NCI-H2029 (cell line): ENCODE measurements around the gene ZNF608.

ENCODE experiments used
- DNase-seq: peaks from one replicate; lab custom pipeline; 2025; lab: John Stamatoyannopoulos, UW

The ZNF608 gene

DNA sequence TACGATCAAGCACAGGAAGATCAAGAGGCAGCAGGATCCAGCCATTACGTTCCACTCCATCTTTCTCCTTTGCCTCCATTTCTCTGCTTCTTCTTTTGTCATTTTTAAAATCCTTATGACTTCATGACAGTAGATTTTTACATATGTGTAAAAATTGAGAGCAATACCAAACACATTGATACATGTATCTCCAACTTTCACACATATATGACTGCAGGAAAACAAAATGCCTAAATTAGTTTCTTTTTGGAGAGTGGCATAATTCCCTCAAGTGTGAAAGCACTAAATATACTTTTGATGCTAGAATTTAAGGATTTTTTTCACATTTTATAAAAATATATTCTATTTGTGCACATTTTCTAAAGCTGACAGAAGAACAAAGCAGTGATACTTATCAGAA, 8.6 kb upstream of the ZNF608 start:
- no peak for DNase-seq

DNA sequence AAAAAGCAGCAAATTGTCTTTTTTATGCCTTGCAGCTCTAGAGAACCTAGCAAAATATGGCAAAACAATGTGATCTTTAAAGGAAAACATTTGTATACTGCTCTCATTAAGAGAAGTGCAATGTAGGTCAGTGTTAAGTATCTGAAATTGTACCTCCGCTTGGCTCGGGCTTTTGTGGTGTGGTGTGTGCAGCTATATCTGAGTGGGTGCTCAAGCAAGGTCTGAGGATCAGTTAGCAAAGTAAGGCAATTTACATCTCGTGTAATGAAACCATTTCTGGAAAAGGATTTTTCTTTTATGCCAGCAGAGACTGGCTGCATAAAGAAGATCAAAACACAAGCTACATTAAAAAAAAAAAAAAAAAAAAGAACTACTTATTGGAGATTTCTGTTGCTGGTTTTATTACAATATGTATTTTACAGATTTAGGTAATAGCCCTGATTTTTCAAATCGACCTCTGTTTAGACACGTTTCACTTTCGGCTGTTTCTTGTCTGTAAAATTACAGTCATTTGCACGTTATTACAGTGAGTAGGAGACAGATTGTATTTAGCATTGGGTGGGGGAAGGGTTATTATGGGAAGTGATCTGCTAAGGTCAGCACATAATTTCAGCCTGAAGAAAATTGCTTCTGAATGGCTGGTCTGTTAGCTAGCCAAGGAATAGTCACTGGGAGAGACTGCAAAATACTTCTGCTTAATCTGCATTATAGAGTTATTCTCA, 7.9 kb upstream of the ZNF608 start:
- peak; percentile 37 for DNase-seq

DNA sequence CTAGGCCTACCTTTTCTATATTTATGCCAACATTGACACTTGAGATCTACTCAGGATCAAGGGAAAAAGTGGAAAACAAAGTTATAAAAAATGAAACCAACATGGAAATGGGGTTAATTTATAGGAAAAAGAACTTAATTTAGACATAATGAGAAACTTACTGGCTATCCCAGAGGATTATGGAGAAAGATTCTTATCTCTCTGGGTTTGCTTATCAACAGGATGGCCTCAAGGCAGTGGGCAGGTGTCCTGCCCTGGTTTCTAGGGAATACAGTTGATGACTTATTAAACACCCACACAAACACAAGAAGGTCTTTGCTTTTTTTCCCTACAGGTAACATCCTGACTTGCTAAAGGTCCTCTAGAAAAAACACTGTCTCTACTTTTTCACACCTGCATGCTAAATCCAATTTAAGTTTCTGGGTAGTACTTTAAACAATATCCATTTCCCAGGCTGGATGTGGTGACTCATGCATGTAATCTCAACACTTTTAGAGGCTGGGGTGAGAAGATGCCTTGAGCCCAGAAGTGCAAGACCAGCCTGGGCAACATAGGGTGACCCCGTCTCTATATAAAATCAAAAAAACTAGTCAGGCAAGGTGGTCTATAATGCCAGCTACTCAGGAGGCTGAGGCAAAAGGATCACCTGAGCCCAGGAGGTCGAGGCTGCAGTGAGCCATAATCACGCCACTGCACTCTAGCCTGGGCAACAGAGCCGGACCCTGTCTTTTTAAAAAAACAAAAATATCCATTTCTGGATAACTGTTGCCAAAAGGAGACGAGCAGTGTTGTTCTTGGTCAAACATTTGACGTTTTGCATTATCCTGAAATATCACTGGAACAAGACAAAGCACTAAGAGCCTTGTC, 6.6 kb upstream of the ZNF608 start:
- no peak for DNase-seq

DNA sequence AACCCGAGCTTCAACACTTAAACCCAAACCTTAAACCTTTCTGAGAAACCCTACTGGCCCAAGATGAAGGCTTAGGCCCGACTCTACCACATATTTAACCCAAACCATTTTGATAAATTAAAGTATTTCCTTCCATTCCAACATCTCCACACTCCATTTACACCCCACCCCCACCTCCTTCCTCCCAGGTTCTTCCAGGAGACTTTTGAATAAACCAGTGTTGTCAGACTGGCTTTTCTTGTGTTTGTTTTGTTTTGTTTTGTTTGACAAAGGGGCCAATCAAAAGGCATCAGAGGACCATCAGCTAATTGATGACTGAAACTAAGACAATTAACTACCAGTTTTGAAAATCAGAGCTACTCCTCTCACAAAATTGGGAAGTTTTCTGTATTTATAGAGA, 4.6 kb upstream of the ZNF608 start:
- no peak for DNase-seq

DNA sequence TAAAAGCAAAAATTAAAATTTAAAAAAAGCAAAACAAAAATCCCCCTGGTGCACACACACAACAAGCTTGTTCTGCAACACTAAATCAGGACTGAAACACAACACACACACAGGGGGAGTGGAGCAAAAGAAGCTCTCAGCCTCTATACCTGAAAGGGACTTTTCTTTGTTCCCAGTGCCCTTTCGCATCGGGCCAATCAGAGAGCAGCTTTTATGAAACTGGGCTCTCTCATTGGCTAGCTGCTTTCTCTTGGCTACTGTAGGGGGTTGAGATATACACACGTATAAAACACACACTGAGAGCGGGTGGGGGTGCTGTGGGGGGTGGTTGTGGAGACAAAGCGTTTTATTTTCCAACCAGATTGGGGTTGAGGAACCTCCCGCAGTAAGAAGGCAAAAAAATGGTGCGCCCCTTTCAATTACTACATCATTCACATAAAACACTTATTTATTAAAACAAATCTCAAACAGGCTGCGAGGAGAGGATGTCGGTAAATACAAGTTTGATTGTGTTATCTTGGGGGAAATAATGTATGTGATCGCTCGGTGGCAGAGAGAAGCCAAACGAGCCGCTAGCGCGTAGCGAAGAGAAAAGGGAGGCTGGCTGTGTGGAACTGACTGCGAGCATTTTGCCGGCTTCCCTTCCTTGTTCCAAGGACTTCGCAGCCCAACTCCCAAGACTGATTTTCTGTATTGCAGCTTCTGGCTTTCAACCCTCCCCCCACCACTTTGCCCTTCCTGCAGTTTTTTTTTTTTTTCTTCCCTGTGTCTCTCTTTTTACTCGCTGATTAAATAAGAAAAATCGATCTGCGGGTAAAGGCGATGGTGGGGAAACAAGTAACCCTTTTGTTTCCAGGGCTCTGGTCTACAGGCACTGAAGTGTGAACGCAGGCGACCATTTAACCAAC, 2.5 kb upstream of the ZNF608 start:
- DNase-seq, result peak; percentile 95

DNA sequence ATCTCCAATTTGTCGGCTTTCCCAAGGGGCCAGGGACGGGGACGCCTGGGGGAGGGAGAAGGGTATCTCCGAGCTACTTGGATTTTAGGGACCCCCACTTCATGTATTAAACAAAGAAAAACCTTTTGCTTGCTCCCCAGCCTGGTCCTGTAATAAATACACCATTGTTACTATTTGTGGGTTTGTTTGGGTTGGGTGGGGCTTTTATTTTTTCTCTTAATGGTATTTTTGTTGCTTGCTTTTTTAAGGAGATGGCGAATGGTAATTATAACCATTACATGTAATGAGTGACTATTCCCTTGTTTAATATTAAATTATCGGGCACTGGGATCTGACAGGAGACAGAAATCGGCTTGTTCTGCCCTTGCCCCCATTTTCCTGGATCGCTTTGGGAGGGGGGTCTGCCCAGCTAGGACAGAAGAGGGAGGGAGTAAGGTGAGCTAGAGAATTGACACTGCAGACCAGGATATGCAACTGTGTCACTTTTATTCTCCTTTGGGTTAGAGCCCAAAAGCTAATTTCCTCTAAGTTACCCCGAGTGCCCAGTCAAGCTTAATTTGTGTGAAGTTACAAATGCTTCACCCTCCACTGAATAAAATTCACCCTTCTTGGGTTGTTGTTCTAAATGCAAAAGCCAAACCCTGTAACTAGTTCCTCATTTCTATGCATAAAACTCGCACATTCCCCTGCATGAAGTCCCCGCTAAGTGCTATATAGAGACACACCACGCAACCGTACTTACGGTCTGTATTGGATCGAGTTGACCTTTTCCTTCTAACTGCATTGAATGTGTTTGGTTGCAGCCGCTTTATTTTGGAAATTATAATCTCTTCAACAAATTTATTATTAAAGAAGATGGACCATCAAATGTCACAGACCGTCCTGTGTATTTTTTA, 1.6 kb upstream of the ZNF608 start:
- no peak for DNase-seq

DNA sequence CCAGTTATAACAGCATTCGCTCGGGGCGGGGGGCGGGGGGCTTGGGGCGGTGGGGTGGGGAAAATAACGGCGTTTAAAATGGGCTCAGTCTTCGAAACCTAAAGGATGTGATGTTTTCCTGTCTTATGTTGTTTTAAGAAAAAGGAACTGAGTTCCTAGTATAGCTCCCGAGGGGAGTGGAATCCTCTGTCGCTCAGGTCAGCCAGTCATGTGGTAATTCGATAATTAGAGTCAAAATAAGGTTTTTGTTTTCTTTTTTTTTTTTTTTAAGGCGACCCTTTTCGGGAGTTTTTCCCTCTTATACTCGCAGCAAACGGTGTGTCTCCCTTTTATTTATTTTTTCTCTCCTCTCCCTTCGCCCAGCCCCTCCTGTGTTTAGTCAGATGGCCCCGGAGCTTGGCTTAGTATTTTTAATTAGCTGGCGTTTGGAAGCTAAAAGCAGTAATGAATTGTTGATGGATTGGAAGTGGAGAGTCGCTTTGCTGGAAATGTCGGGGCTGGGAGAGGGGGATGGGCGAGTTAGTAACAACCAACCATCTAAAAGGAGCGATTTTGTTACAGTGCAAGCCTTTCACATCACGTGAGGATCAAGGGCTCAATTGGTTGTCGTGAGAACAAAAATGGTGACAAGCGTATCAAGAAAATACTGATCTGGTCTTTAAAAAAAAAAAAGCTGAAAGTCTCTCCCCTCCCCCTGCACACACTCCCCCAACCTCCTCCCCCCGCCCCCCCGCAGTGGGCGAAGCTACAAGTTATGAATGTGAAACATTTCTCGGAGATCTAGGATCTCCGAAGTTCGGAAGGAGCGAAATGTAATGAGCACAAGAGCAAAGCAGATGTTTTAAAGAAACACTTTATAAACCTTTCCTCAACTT, 714 bp upstream of the ZNF608 start:
- DNase-seq, result peak; percentile 93

DNA sequence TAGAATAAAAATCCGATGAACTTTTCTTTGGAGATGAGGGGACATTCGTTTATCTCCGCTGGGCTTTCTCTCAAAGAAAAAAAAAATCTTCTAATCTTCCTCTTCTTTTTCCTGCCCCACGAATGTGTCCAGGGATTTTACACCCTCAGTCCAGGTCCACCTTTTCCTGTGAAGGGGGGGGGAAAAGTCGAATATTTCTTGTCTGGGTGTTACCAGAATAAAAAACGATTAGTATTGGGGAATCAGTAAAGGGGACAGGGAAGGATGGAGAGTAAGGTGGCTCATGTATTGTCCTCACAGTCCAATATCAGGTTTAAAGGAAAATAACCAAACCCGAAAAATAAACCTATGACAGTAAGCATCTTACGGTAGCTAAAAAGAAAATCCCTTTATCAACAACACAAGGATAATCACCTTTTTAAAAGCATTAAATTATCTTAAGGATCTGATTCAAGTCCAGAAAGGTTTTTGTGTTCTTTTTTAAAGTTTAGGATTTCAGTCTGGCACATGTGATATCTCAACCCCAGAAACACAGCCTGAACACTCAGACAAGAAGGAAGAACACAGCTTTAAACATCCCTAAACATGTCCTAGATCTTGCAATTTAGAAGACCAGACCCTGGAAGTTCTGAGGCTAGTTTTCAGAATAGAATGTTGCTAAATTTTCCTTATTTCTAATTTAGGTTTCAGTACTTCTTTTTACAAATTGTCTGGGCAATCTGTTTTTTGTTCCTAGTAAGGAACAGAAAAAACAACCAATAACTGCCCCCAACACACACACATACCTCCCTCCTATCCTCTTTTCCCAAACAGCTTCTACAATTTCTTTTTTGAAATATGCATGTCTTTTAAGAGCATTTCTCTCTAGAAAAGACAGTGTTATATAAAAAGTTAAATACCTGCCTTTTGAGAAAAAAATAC, 1.2 kb downstream of the ZNF608 start:
- no peak for DNase-seq

DNA sequence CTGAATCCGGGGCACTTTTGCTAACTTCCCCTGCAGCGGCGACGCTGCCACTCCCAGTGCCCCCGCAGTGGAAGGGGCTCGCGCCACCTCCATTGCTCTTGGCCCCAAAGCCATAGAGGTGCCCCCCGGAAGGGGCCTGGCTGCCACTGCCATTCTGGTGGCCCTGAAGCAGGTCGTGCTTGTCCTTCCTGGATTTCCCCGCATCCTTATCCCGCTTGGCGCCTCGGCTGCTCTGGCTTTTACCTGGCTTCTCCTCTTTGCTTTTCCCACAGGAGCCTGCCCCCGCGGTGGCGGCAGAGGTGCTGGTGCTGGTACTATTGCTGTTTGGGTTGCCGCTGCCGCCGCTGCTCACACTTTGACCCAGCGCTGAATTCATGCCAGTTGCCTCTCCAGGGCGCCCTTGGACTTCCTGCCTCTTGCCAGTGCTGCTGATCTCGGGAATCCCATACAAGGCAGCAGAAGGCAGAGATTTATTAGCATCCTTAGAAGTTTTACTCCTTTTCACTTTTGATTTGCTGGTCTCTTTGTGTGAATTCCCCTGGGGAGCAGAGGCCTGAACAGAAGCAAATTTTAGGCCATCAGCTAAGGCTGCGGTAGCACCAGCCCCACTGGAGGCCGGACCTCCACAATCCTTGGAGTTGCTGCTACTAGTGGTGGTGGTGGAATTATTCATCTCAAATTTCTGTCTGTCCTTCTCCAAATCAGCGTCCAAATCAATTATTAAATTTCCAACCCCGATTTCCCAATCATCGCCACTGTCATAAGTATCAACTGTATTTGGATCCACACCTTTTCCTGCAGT, 2.1 kb downstream of the ZNF608 start:
- DNase-seq, result no peak

DNA sequence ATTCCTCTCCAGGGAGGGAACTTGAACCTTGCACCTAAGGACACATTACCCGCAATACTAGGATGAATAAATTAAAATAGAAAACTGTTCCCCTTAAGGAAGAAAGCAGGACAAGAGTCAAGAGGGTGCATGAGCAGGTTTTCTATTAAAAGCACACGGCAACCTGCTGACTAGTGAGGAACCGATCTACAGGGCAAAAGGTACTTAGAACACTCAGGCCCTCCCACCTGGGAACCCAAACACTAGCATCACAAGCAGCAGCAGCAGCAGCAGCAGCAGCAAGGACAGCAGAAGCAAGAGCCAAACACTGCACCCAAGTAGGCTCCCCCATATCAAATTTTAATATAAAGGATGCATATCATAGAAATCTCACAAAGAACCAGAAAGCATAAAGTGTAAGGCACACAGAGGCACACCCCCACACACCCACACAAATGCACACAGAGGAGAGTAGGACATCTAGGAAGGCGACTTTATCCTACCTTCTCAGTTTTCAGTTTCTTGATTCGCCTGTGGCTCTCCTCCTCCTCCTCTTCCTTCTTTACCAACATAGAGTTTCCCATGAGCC, 2.8 kb downstream of the ZNF608 start:
- DNase-seq, result no peak

DNA sequence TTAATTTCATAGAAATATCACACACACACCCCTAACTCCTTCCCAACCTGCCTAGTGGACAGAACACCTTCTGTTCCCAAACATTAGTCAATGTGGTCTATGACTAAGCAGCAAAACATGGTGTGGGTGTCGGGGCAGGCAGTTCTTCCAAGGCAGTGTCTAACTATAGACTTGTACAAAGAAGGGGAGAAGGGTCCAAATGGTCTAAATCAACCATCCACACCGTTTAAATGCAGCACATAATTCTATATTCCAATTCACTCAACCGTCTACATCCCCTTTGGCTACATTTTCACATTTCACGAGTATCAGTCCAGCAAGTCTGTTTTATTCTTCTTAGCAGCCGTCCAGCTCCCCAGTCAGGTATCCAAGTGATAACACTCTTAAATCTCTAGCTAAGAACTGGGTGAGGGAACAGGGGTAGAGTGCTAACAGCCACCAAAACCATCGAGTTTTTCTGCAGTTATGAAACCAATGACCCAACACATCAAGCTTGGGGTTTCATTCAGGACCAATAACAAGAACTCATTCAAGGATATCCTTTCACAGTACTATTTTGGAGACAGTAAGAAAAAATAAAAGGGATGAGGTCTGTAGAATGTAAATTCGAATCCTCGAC, 3.3 kb downstream of the ZNF608 start:
- no peak for DNase-seq

DNA sequence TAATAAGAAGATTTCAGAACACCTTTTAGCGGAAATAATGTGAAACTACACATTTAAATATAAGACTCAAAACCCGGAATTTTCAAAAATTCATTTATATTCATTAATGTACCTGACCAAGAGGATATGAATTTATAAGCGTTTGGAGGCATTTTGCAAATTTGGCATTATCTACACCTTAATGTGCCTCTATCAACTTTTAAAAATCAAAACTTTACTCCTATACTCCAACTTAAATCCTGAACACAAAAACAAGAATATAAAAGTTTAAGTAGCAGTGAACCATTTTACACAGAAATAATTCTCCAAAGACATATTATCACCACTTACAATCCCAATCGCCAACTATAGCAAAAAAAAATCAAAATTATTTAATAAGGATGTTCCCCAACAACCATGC, 3.9 kb downstream of the ZNF608 start:
- DNase-seq, result no peak

DNA sequence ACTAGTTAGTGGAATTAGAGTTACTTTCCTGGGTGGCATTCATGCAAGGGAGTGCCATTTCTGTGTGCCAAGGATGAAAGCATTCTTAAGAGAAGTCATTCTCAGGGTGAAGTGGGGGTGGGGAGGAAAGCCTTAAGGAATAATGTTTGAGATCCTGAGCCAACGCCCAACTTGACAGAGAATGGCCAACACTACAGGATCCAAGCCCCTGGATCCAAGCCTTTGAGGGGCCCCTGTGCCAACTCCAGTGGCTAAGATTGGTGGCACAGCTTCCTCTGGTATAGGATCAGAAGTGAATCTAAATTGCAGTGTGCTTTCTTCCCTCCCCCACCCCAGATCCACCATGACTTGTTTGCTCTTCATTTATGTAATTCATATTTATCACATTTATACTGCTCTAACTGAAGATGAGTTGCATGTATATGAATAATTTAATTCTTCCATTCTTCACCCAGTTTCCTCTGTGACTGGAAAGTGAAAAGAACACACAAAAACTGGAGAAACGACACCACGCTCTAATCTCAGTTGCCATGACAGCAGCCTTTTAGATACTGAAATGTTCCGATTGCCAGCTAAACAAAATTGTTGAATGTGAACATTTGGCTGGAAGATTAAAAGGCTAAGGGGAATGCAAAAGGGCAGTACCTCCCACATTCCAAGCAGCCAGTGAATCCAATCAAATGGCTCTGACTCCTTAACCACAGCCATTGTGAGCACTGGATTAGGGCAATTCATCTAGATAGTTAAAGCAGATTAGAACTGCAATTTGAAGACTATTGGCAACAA, 4.5 kb downstream of the ZNF608 start:
- no peak for DNase-seq

DNA sequence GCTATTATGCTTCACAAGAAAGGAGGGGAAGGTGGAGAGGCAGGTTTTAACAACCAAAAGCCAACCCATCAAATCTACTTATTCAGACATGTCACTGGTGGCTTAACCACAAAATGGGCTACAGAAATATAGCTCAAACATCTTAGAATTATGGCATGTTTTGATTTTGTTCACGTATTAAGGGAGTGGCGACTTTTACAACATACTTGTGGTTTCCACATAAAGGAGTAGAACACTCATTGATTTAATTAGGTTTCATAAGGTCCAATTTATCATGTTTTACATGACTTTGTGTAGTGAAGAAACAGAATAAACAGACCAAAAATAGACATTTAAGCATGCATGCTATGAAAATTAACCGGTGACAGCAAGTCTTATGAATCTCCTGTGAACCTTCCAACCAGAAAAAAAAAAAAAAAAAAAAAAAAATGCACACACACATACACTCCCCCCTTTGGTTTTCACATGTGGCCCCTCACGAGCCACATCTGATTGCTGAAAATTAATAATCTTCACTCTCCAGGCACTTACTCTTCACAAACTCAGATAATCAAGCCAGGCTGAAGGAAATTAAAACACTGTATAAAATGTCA, 5.4 kb downstream of the ZNF608 start:
- no peak for DNase-seq

DNA sequence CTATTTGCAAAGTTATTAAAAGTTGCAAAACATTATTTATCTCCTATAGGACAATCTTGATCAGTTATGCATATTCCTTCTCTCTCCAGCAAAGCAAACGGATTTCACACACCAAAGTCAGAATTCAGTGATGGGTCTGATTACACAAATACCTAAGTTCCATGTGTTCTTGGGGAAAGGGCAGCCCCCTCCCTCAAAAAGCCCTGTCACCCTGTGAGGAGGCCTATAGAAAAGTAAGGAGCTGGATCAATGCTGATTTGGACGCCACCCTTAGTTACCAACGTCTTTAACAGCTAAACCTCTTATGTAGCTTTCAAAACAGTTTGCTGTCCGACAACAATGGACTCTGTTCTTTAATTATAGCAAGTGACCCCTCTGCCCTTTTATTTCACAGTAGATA, 6.4 kb downstream of the ZNF608 start:
- DNase-seq, result no peak

DNA sequence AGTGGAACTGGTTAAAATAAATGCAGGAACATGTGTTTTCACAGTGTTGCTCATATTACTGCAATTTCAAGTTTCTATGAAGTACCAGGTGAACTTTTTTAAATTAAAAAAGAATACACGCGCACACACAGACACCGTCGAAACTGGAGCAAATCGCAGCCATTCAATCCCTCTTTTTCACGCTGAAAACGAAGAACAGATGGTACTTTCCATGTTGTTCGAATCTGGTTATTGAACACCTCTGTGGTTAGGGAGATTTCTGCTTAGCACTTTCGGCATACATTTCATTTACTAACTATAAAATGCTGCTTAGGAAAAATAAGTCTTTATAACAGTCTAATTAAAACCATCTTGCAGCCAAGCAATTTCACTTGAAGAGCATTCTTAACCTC, 6.8 kb downstream of the ZNF608 start:
- DNase-seq, result no peak
